Measurements from ENCODE around the gene CDH22. TPM values are rescaled to one million over a fixed set of nuclear protein-coding genes. Genes with fewer than 3 reads are reported as not detected.

The CDH22 gene
- total RNA-seq, 1 experiment from 2014 or later = not detected

DNA sequence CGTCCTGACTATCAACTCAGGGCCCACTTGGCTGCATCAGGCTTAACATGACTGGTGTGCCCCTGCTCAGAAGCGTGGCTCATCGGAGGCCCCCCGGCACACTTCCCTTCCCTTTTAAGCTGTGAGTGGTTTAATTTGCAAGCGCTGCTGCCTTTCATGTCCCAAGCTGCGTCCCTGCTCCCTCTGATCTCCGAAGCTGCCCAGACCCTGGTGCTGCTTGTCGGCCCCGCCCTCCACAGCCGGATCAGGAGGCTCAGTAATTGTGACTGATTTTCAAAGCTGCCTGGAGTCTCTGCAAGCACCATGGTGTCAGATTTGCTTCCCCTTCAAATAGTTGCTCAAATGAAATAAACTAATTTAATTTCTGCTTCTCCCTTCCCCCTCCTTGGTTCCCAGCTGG, 71.1 kb downstream of the CDH22 start:
- peaks cover 50% of the 10 kb centered on the region for H3K27me3 Mint-ChIP-seq (ENCODE audit: insufficient read depth, unreplicated experiment)
- H3K4me1 Mint-ChIP-seq (ENCODE audit: insufficient read depth, unreplicated experiment) = peaks cover 7% of the 10 kb centered on the region
- POLR2A ChIA-PET = no interaction called here

DNA sequence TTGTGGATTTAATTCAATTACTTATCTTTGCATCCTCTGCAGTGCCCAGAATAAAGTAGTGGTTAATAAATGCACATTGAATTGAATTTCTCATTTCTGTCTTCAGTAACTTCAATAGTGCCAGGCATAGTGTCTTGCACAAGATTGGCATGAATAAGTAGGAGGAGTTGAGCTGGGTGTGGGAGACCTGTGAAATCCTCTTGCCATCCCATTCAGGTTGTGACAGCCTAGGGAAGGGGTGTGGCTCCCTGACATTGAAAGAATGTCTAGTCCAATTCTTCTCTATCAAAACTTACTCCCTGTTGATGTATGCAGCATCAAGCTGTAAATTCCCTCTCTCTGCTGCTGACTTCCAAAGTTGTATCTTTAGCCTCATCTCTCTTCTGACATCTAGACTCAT, 73.2 kb downstream of the CDH22 start:
- DNase-seq (ENCODE audit: unreplicated experiment) = no peak
- POLR2A ChIA-PET = interaction anchor here (1.1 kb wide), 1 partner anchor 38 kb away, joined by 4 read pairs; no protein-coding TSS in a partner anchor
- intact Hi-C loops (cut with micrococcal nuclease) = no loop called here
- TF ChIP-seq, protein P1, sequence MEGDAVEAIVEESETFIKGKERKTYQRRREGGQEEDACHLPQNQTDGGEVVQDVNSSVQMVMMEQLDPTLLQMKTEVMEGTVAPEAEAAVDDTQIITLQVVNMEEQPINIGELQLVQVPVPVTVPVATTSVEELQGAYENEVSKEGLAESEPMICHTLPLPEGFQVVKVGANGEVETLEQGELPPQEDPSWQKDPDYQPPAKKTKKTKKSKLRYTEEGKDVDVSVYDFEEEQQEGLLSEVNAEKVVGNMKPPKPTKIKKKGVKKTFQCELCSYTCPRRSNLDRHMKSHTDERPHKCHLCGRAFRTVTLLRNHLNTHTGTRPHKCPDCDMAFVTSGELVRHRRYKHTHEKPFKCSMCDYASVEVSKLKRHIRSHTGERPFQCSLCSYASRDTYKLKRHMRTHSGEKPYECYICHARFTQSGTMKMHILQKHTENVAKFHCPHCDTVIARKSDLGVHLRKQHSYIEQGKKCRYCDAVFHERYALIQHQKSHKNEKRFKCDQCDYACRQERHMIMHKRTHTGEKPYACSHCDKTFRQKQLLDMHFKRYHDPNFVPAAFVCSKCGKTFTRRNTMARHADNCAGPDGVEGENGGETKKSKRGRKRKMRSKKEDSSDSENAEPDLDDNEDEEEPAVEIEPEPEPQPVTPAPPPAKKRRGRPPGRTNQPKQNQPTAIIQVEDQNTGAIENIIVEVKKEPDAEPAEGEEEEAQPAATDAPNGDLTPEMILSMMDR (IDR thresholded peaks at IDR 0.05; ENCODE audit: unreplicated experiment) = no peak
- Mint-ChIP-seq H3K9me3 (ENCODE audit: unreplicated experiment) (no peaks in the 10 kb centered on the region), H3K4me1 (ENCODE audit: insufficient read depth, unreplicated experiment) (peaks cover 7% of the 10 kb centered on the region), H3K27ac (ENCODE audit: low read depth, unreplicated experiment) (no peak overlapping the region), H3K4me3 (ENCODE audit: unreplicated experiment) (no peak overlapping the region), H3K27me3 (ENCODE audit: insufficient read depth, unreplicated experiment) (peaks cover 44% of the 10 kb centered on the region), H3K36me3 (ENCODE audit: insufficient read depth, unreplicated experiment) (no peaks in the 10 kb centered on the region)
- BruUV-seq (replicated peaks) = no TSS peak
- CTCF ChIA-PET = interaction anchor here (0.5 to 0.7 kb wide), 2 partner anchors 11 to 281 kb away, joined by 4 read pairs; no protein-coding TSS in a partner anchor

More for the DNA sequence above, 71.1 kb downstream of the CDH22 start:
- TF ChIP-seq, protein P1 (IDR thresholded peaks at IDR 0.05; ENCODE audit: unreplicated experiment) = no peak
- CTCF ChIA-PET = interaction anchor here (0.6 kb wide), 1 partner anchor 256 kb away, joined by 3 read pairs; no protein-coding TSS in a partner anchor
- no peaks in the 10 kb centered on the region for H3K9me3 Mint-ChIP-seq (ENCODE audit: unreplicated experiment)
- BruUV-seq (replicated peaks) = no TSS peak
- no peak overlapping the region for H3K4me3 Mint-ChIP-seq (ENCODE audit: unreplicated experiment)
- no peak for DNase-seq (ENCODE audit: unreplicated experiment)
- H3K36me3 Mint-ChIP-seq (ENCODE audit: insufficient read depth, unreplicated experiment) = no peaks in the 10 kb centered on the region
- intact Hi-C loops (cut with micrococcal nuclease) = no loop called here
- no peak overlapping the region for H3K27ac Mint-ChIP-seq (ENCODE audit: low read depth, unreplicated experiment)

DNA sequence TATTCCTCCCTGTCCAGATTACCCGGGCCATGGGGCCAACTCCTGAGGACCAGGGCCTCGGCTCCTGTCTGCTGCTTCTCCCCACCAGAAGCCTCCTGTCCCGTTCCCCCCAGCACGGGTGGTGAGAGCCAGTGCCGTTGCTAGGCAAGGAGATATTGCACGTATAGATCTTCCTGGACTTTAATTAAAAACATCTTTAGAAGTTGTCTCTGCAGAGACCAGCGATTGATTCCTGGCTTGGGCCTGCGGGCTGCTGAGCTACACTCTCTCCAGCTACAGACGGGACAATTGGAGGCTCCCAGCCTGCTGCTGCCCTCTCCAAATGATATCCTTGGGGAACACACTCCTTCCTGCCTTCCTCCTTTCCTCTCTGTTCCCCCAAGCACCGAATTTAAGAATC, 74.6 kb downstream of the CDH22 start:
- TF ChIP-seq, protein P1 (IDR thresholded peaks at IDR 0.05; ENCODE audit: unreplicated experiment) = no peak
- Mint-ChIP-seq H3K27ac (ENCODE audit: low read depth, unreplicated experiment) (no peak overlapping the region), H3K4me1 (ENCODE audit: insufficient read depth, unreplicated experiment) (peaks cover 7% of the 10 kb centered on the region), H3K4me3 (ENCODE audit: unreplicated experiment) (no peak overlapping the region), H3K36me3 (ENCODE audit: insufficient read depth, unreplicated experiment) (no peaks in the 10 kb centered on the region), H3K27me3 (ENCODE audit: insufficient read depth, unreplicated experiment) (peaks cover 44% of the 10 kb centered on the region), H3K9me3 (ENCODE audit: unreplicated experiment) (no peaks in the 10 kb centered on the region)
- ChIA-PET CTCF (interaction anchor here (0.5 to 1.1 kb wide), 2 partner anchors 115 to 483 kb away, joined by 3 to 5 read pairs; no protein-coding TSS in a partner anchor), POLR2A (interaction anchor here (0.9 kb wide), 1 partner anchor 16 kb away, joined by 3 read pairs; no protein-coding TSS in a partner anchor)
- no TSS peak for BruUV-seq (replicated peaks)
- DNase-seq (ENCODE audit: unreplicated experiment) = no peak
- intact Hi-C loops (cut with micrococcal nuclease) = no loop called here

DNA sequence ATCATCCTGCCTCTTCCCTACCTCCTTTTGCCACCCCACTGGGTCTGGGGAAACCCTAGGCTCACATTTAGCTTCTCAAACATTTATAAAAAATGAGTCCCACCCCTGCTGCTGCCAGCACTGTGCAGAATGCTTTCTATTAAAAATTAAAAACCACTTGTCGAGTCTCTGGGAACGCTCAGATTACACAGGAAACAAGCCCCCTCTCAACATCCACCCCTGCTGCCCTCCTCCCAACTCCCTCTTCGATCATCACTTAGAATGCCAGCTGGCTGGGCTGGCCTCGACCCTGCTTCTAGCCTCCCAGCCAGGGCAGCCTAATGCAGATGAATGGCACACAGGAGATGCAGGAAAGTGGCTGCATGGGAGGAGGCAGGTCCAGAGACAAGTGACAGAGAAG, 75.8 kb downstream of the CDH22 start:
- POLR2A ChIA-PET = interaction anchor here (1.3 kb wide), 1 partner anchor 39 kb away, joined by 3 read pairs; no protein-coding TSS in a partner anchor
- intact Hi-C loops (cut with micrococcal nuclease) = no loop called here
- H3K9me3 Mint-ChIP-seq (ENCODE audit: unreplicated experiment) = no peaks in the 10 kb centered on the region
- DNase-seq (ENCODE audit: unreplicated experiment) = no peak
- TF ChIP-seq, protein P1 (IDR thresholded peaks at IDR 0.05; ENCODE audit: unreplicated experiment) = no peak
- no peaks in the 10 kb centered on the region for H3K36me3 Mint-ChIP-seq (ENCODE audit: insufficient read depth, unreplicated experiment)
- BruUV-seq (replicated peaks) = no TSS peak
- peaks cover 7% of the 10 kb centered on the region for H3K4me1 Mint-ChIP-seq (ENCODE audit: insufficient read depth, unreplicated experiment)
- no peak overlapping the region for H3K27ac Mint-ChIP-seq (ENCODE audit: low read depth, unreplicated experiment)
- CTCF ChIA-PET = no interaction called here
- H3K27me3 Mint-ChIP-seq (ENCODE audit: insufficient read depth, unreplicated experiment) = peaks cover 44% of the 10 kb centered on the region
- no peak overlapping the region for H3K4me3 Mint-ChIP-seq (ENCODE audit: unreplicated experiment)
